ENCODE data around the gene PTCH2. TPM values are rescaled to one million over a fixed set of nuclear protein-coding genes. Genes with fewer than 3 reads are reported as not detected.

The PTCH2 gene
- total RNA-seq, 1 donor from 2014 or later, result 1.6 TPM

Small RNA genes lying within 50 kb of the gene (small RNA-seq; reads per million reads assigned to genes)
- gene AL136380.1 (not detected), gene SNORD38A (64.6 reads per million, percentile 96 among the genes with 10 or more reads in this experiment), gene SNORD38B (not detected), gene SNORD46 (1,797 reads per million, percentile 99 among the genes with 10 or more reads in this experiment), gene SNORD55 (not detected)

Other genes with a start within 250 kb of the PTCH2 start
- gene TMEM53, start 168.8 kb downstream of the PTCH2 start, total RNA-seq, result 3.1 TPM
- 0.52 TPM for gene ARMH1, start 168.5 kb downstream of the PTCH2 start, total RNA-seq
- not detected for gene RNU5D-1, start 112.1 kb downstream of the PTCH2 start, total RNA-seq
- 4.7 TPM for gene KIF2C, start 103.4 kb downstream of the PTCH2 start, total RNA-seq
- 1,786 TPM for gene RPS8, start 67.7 kb downstream of the PTCH2 start, total RNA-seq
- not detected for gene BEST4, start 55.1 kb downstream of the PTCH2 start, total RNA-seq
- gene PLK3, start 42.9 kb downstream of the PTCH2 start, total RNA-seq, result 6.8 TPM
- gene DYNLT4, start 35.9 kb downstream of the PTCH2 start, total RNA-seq, result not detected
- 5.7 TPM for gene BTBD19, start 34.7 kb downstream of the PTCH2 start, total RNA-seq
- gene EIF2B3, start 143.3 kb upstream of the PTCH2 start, total RNA-seq, result 34.4 TPM
- 8.9 TPM for gene HECTD3, start 168.1 kb upstream of the PTCH2 start, total RNA-seq
- 149 TPM for gene UROD, start 169.0 kb upstream of the PTCH2 start, total RNA-seq